ENCODE results near the gene ZNF341. TPM values are rescaled to one million over a fixed set of nuclear protein-coding genes. Genes with fewer than 3 reads are reported as not detected.

ZNF341 gene
- total RNA-seq, 4 donors from 2014 or later = 4.6 to 7.6 (median 5.8) TPM

DNA sequence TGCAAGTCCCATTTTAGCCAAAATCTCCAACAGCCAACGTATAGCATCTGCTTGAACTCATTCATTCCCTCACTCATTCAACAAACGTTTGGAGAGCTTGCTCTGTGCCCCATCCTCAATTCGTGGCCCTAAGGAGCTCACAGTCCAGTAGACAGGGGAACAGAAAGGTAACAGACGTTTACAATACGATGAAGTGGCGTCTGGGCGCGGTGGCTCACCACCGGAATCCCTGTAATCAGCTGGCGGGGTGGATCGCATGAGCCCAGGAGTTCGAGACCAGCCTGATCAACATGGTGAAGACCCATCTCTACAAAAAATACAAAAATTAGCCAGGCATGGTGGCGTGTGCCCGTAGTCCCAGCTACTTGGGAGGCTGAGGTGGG is 44.8 kb upstream of the ZNF341 start:
- H3K27me3 ChIP-seq = no peaks in the 10 kb centered on the region
- no peaks in the 10 kb centered on the region for H3K36me3 ChIP-seq
- H3K27ac ChIP-seq = peak overlapping the region; percentile 51
- no peaks in the 10 kb centered on the region for H3K9me3 ChIP-seq
- TF ChIP-seq POLR2AphosphoS5 (IDR thresholded peaks at IDR 0.05) (no peak), POLR2A (IDR thresholded peaks at IDR 0.05) (no peak), EP300 (IDR thresholded peaks at IDR 0.05) (no peak)
- TF ChIP-seq, protein P1, sequence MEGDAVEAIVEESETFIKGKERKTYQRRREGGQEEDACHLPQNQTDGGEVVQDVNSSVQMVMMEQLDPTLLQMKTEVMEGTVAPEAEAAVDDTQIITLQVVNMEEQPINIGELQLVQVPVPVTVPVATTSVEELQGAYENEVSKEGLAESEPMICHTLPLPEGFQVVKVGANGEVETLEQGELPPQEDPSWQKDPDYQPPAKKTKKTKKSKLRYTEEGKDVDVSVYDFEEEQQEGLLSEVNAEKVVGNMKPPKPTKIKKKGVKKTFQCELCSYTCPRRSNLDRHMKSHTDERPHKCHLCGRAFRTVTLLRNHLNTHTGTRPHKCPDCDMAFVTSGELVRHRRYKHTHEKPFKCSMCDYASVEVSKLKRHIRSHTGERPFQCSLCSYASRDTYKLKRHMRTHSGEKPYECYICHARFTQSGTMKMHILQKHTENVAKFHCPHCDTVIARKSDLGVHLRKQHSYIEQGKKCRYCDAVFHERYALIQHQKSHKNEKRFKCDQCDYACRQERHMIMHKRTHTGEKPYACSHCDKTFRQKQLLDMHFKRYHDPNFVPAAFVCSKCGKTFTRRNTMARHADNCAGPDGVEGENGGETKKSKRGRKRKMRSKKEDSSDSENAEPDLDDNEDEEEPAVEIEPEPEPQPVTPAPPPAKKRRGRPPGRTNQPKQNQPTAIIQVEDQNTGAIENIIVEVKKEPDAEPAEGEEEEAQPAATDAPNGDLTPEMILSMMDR (IDR thresholded peaks at IDR 0.05) = no peak
- no peak for DNase-seq (ENCODE audit: low spot score in 2 of 2)
- H3K4me1 ChIP-seq = peaks cover 22% of the 10 kb centered on the region
- WGBS = 79% methylated on average over 14 of the region's 14 CpGs
- peak overlapping the region; percentile 63 for H3K4me3 ChIP-seq

DNA sequence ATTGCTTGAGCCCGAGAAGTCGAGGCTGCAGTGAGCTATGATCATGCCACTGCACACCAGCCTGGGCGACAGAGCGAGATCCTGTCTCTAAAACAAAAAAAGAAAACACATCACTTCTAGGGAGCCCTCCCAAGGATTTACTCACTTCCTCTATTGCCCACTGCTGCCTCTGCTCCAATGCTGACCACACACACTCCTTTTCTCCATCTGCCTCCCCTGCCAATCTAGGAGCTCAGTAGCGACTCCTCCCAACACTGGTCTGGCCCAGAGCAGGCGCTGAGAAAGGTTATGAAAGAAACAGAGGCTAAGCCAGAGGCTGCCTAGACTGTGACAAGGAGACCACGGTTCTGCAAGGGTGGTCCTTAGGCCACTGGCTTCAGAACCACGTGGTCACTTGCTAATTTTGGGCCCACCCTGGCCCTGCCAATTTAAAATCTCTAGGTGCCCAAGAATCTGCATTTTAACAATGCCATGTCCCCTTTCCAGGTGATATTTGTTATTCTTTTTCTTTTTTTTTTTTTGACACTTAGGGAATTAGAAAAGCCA is 44.4 kb upstream of the ZNF341 start:
- Histone ChIP-seq H3K4me1 (peaks cover 22% of the 10 kb centered on the region), H3K36me3 (no peaks in the 10 kb centered on the region), H3K27ac (no peak overlapping the region), H3K27me3 (no peaks in the 10 kb centered on the region), H3K4me3 (no peak overlapping the region), H3K9me3 (no peaks in the 10 kb centered on the region)
- no peak for DNase-seq (ENCODE audit: low spot score in 2 of 2)
- whole genome bisulfite sequencing = 67% methylated on average over 8 of the region's 8 CpGs
- TF ChIP-seq, protein P1 (IDR thresholded peaks at IDR 0.05) = no peak
- TF ChIP-seq POLR2AphosphoS5 (IDR thresholded peaks at IDR 0.05) = no peak
- no peak for TF ChIP-seq POLR2A (IDR thresholded peaks at IDR 0.05)
- TF ChIP-seq EP300 (IDR thresholded peaks at IDR 0.05) = no peak

DNA sequence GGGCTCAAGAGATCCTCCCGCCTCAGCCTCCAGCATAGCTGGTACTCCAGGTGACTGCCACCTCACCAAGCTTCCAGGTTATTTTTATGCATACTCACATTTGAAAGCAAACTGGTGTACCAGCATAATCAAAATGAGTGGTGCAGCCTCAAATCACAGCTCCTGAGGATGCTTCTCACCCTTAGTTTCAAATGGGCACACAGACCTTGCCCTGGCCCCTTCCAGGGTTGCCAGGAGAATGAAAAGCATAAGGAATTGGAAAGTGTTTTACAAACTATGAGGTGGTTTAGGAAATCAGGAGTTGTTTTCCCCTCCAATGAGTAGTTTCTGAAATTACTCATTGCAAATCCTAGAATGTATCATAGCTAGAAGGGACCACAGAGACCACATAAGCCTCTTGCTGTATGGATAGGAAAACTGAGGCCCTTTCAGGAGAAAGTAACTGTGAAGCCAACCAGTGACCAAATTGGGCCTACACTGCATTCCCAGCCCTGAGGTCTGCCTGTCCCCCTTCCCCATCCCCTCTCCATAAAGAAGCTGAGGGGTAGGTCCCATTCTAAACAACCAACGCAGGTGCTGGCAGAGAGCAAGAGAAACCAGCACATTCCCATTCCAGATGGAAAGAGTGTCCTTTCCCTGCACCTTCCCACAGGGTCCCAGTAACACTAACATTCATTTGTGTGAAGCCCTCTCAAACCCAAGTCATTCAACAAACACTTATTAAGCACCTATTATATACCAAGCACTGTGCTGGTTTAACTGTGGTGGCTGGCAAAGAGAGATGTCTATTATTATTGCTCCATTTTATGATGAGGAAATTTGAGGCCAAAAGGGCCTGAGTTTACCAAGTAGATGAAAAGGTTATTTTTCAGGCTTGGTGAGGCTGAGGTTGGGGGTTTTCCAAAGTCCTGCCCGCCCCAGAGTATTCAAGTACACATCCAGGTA is 43.5 kb upstream of the ZNF341 start:
- Histone ChIP-seq H3K27me3 (no peaks in the 10 kb centered on the region), H3K4me1 (peaks cover 22% of the 10 kb centered on the region), H3K9me3 (no peaks in the 10 kb centered on the region), H3K27ac (no peak overlapping the region), H3K36me3 (no peaks in the 10 kb centered on the region), H3K4me3 (no peak overlapping the region)
- DNase-seq (ENCODE audit: low spot score in 2 of 2) = no peak
- TF ChIP-seq POLR2AphosphoS5 (IDR thresholded peaks at IDR 0.05) = no peak
- no peak for TF ChIP-seq EP300 (IDR thresholded peaks at IDR 0.05)
- TF ChIP-seq, protein P1 (IDR thresholded peaks at IDR 0.05) = no peak
- TF ChIP-seq POLR2A (IDR thresholded peaks at IDR 0.05) = no peak
- 87% methylated on average over 3 of the region's 3 CpGs for WGBS

DNA sequence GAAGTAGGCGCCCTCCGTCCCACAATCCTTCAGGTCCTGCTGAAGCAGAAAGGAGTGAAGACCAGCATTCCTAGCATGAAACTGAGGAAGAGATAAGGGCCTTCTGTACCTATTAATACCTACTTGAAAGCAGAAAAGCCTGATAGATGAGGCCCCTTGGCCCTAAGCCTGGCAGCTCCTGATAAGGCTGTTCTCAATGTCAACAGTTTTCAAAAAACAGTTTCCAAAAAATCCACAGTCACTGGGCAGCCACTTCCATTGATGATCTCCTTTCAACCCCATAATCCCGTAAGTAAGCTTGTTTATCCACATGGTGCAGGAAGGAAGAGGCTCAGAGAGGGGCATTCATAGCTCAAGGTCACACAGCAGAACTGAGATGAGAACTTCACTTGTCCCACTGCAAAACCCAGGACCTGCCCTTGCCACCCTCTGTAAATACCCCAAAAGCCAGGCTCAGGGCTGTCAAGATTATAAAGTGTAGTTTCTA is 42.8 kb upstream of the ZNF341 start:
- WGBS = 82% methylated on average over 3 of the region's 3 CpGs
- H3K4me3 ChIP-seq = no peak overlapping the region
- H3K4me1 ChIP-seq = peaks cover 28% of the 10 kb centered on the region
- H3K36me3 ChIP-seq = no peaks in the 10 kb centered on the region
- H3K27ac ChIP-seq = no peak overlapping the region
- DNase-seq (ENCODE audit: low spot score in 2 of 2) = no peak
- no peaks in the 10 kb centered on the region for H3K9me3 ChIP-seq
- no peak for TF ChIP-seq POLR2A (IDR thresholded peaks at IDR 0.05)
- no peak for TF ChIP-seq POLR2AphosphoS5 (IDR thresholded peaks at IDR 0.05)
- TF ChIP-seq, protein P1 (IDR thresholded peaks at IDR 0.05) = no peak
- no peak for TF ChIP-seq EP300 (IDR thresholded peaks at IDR 0.05)
- no peaks in the 10 kb centered on the region for H3K27me3 ChIP-seq

DNA sequence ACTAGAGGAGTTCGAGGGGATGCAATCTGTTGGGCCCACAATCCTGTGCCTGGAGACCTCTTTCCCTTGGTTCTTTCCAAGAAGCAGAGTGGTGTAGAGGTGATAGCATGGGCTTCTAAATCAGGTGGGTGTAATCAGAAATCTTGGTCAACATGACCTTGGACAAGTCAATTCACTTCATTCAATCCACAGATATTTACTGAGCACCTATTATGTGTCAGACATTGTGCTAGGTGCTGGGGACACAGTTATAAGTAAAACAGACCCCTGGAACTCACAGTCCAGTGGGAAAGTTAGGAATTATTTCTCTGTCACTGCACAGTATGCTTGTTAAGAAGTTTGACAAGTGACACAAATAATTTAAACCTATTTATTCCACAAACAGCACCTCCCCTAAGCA is 42.3 kb upstream of the ZNF341 start:
- Histone ChIP-seq H3K27me3 (no peaks in the 10 kb centered on the region), H3K4me1 (peaks cover 32% of the 10 kb centered on the region), H3K4me3 (no peak overlapping the region), H3K36me3 (no peaks in the 10 kb centered on the region), H3K9me3 (no peaks in the 10 kb centered on the region), H3K27ac (no peak overlapping the region)
- no peak for DNase-seq (ENCODE audit: low spot score in 2 of 2)
- TF ChIP-seq POLR2A (IDR thresholded peaks at IDR 0.05) (no peak), EP300 (IDR thresholded peaks at IDR 0.05) (no peak), POLR2AphosphoS5 (IDR thresholded peaks at IDR 0.05) (no peak)
- TF ChIP-seq, protein P1 (IDR thresholded peaks at IDR 0.05) = no peak
- 92% methylated on average over 1 of the region's 1 CpG for WGBS
